HCT116 (cell line): ENCODE measurements around the gene PPM1M. TPM values are rescaled to one million over a fixed set of nuclear protein-coding genes. Genes with fewer than 3 reads are reported as not detected.

Experiments used
- ATAC-seq: fragments of 200-7000 bp; cut with Tn5 transposase; 2 replicates; pipeline ENCODE4 v1.9.1; 2020; ENCODE audit warnings: mild to moderate bottlenecking, moderate library complexity
- BruUV-seq: library from RNA; stranded (reverse); fragments of 400-500 nt; replicated peaks from 2 replicates; lab custom pipeline; 2021; lab: Mats Ljungman, UMichigan
- CTCF ChIA-PET: fragments of 300-600 bp; sonication (Branson Sonifier 250); formaldehyde crosslinking; loops from one replicate; lab custom pipeline; 2021; ENCODE audit warnings: antibody characterized with exemption; lab: Charles Lee
- POLR2A ChIA-PET: fragments of 300-600, 350-600 bp; sonication (Branson Sonifier 250); formaldehyde crosslinking; loops from one replicate; lab custom pipeline; 2021; ENCODE audit warnings: antibody characterized with exemption; lab: Charles Lee
- RAD21 ChIA-PET, 2 experiments: fragments of 300-600 bp; sonication (Branson Sonifier 250); formaldehyde crosslinking; loops; one replicate each; lab custom pipeline; 2023; ENCODE audit warnings: low total read pairs in 2 of 2; ENCODE audit not compliant: uncharacterized antibody in 2 of 2, unreplicated experiment in 2 of 2, low non-redundant PET in 1 of 2; lab: Charles Lee
- DNase-seq: peaks from one replicate; pipeline ENCODE4 v3.0.0-alpha.2; 2010; ENCODE audit warnings: low read depth, low spot score
- H2AFZ ChIP-seq: fragments of 200-600 bp; shearing (Covaris generic), sonication (generic); 2 replicates; pipeline ENCODE4 v1.6.1; 2017; ENCODE audit warnings: low read depth, mixed run types, mixed read lengths, antibody characterized with exemption, low read length; ENCODE audit not compliant: poor library complexity, severe bottlenecking
- H3K27ac ChIP-seq: 2 replicates; pipeline ENCODE4 v1.5.1; 2012; ENCODE audit warnings: low read depth, low read length
- H3K27me3 ChIP-seq: fragments of 200-600 bp; sonication (generic); 2 replicates; pipeline ENCODE4 v1.6.1; 2016; ENCODE audit warnings: mixed run types, low read length, mixed read lengths; ENCODE audit not compliant: insufficient read depth
- H3K36me3 ChIP-seq, 2 experiments: fragments of 200-500 bp in 1 of 2; fragments of 200-600 bp in 1 of 2; sonication (Bioruptor generic) in 1 of 2; sonication (generic) in 1 of 2; 2 replicates each; pipeline versions ENCODE4 v1.5.1 to v1.6.1; 2014 to 2016; ENCODE audit warnings: low read length in 2 of 2, inconsistent platforms in 1 of 2, mixed read lengths in 1 of 2, mixed run types in 1 of 2; ENCODE audit not compliant: insufficient read depth in 2 of 2, control insufficient read depth in 1 of 2
- H3K4me1 ChIP-seq, 2 experiments: fragments of 200-600 bp in 1 of 2; sonication (generic) in 1 of 2; 2 replicates each; pipeline versions ENCODE4 v1.5.1 to v1.6.1; 2012 to 2017; ENCODE audit warnings: low read length in 2 of 2, inconsistent platforms in 1 of 2, mild to moderate bottlenecking in 1 of 2, mixed read lengths in 1 of 2, mixed run types in 1 of 2, moderate library complexity in 1 of 2; ENCODE audit not compliant: insufficient read depth in 2 of 2, control insufficient read depth in 1 of 2
- H3K4me2 ChIP-seq: fragments of 200-600 bp; sonication (generic); 2 replicates; pipeline ENCODE4 v1.6.1; 2017; ENCODE audit warnings: mixed run types, low read length, mixed read lengths
- H3K4me3 ChIP-seq, 2 experiments: fragments of 200-600 bp in 1 of 2; sonication (generic) in 1 of 2; replicated peaks in 1 of 2; 2 replicates each; pipeline ENCODE4 v1.5.1; 2011 to 2016; ENCODE audit warnings: low read length in 2 of 2, control low read depth in 1 of 2, low read depth in 1 of 2, mild to moderate bottlenecking in 1 of 2, mixed read lengths in 1 of 2, mixed run types in 1 of 2
- H3K79me2 ChIP-seq: fragments of 200-600 bp; sonication (generic); 2 replicates; pipeline ENCODE4 v1.6.1; 2017; ENCODE audit warnings: mild to moderate bottlenecking, mixed run types, low read length, moderate library complexity, mixed read lengths; ENCODE audit not compliant: insufficient read depth
- H3K9ac ChIP-seq: fragments of 200-600 bp; sonication (generic); 2 replicates; pipeline ENCODE4 v1.6.1; 2016; ENCODE audit warnings: low read length, mixed read lengths
- H3K9me2 ChIP-seq: fragments of 200-600 bp; sonication (generic), shearing (Covaris generic); 2 replicates; pipeline ENCODE4 v1.6.1; 2017; ENCODE audit warnings: mixed run types, mild to moderate bottlenecking, moderate library complexity; ENCODE audit not compliant: insufficient read depth
- H3K9me3 ChIP-seq, 2 experiments: fragments of 200-500 bp in 1 of 2; fragments of 200-600 bp in 1 of 2; sonication (Bioruptor generic) in 1 of 2; sonication (generic) in 1 of 2; 2 replicates each; pipeline ENCODE4 v1.6.1; 2014 to 2017; ENCODE audit warnings: low read length in 2 of 2, mixed read lengths in 2 of 2, inconsistent platforms in 1 of 2, low read depth in 1 of 2, mild to moderate bottlenecking in 1 of 2, mixed run types in 1 of 2, moderate library complexity in 1 of 2; ENCODE audit not compliant: control insufficient read depth in 1 of 2, insufficient read depth in 1 of 2
- H4K20me1 ChIP-seq: fragments of 200-600 bp; sonication (generic), shearing (Covaris generic); 2 replicates; pipeline ENCODE4 v1.6.1; 2017; ENCODE audit warnings: mixed run types, mild to moderate bottlenecking, moderate library complexity; ENCODE audit not compliant: insufficient read depth
- CBX3 ChIP-seq: IDR thresholded peaks from 2 replicates; pipeline ENCODE4 v1.6.1; 2012; ENCODE audit warnings: low read depth
- EGR1 ChIP-seq: IDR thresholded peaks from 2 replicates; pipeline ENCODE4 v1.6.1; 2012; ENCODE audit warnings: low read depth
- EZH2 ChIP-seq: fragments of 200-600 bp; sonication (generic); IDR thresholded peaks from 2 replicates; pipeline ENCODE4 v1.6.1; 2017; ENCODE audit warnings: antibody characterized with exemption, mixed run types
- EZH2phosphoT487 ChIP-seq: fragments of 200-600 bp; IDR thresholded peaks from 2 replicates; pipeline ENCODE4 v1.6.1; 2018; ENCODE audit warnings: antibody characterized with exemption, borderline replicate concordance
- FOSL1 ChIP-seq: IDR thresholded peaks from 2 replicates; pipeline ENCODE4 v1.6.1; 2012; ENCODE audit warnings: low read depth
- POLR2A ChIP-seq: IDR thresholded peaks from 2 replicates; pipeline ENCODE4 v1.7.0; 2011; ENCODE audit warnings: borderline replicate concordance; ENCODE audit not compliant: insufficient read depth, insufficient read length; ENCODE audit errors: extremely low read depth
- POLR2AphosphoS5 ChIP-seq: IDR thresholded peaks from 2 replicates; pipeline ENCODE4 v1.6.1; 2011; ENCODE audit warnings: mild to moderate bottlenecking, low read depth, low read length, moderate library complexity
- RAD21 ChIP-seq: IDR thresholded peaks from 2 replicates; pipeline ENCODE4 v1.6.1; 2012; ENCODE audit warnings: low read depth, mild to moderate bottlenecking
- SIN3A ChIP-seq: IDR thresholded peaks from 2 replicates; pipeline ENCODE4 v1.6.1; 2012; ENCODE audit warnings: low read depth
- SP1 ChIP-seq: IDR thresholded peaks from 2 replicates; pipeline ENCODE4 v1.6.1; 2012; ENCODE audit warnings: low read depth
- SRF ChIP-seq: IDR thresholded peaks from 2 replicates; pipeline ENCODE4 v1.6.1; 2012; ENCODE audit warnings: low read depth
- TCF7L2 ChIP-seq: IDR thresholded peaks from 2 replicates; pipeline ENCODE4 v1.7.0; 2011; ENCODE audit warnings: borderline replicate concordance, inconsistent platforms; ENCODE audit not compliant: insufficient read depth, insufficient read length; ENCODE audit errors: extremely low read depth
- YY1 ChIP-seq: IDR thresholded peaks from 2 replicates; pipeline ENCODE4 v1.6.1; 2011; ENCODE audit warnings: low read length, low read depth, moderate library complexity, mild to moderate bottlenecking; ENCODE audit not compliant: insufficient replicate concordance; ENCODE audit errors: extremely low read depth
- ZFX ChIP-seq: fragments of 450-650 bp; IDR thresholded peaks from 2 replicates; pipeline ENCODE4 v1.6.1; 2017
- intact Hi-C: fragments of 100-400 bp; cut with micrococcal nuclease; formaldehyde crosslinking; loops from 2 replicates; pipeline ENCODE4 v1.10.0; 2022
- total RNA-seq: library from RNA; stranded (reverse); gene quantifications from one replicate; pipeline ENCODE4 v1.2.1, GENCODE V29; 2021; ENCODE audit not compliant: unreplicated experiment
- TF ChIP-seq, protein P1 (sequence below): IDR thresholded peaks from 2 replicates; pipeline ENCODE4 v1.6.1; 2012; ENCODE audit warnings: low read depth
- TF ChIP-seq, protein P2 (sequence below), 3 experiments: fragments of 200-600 bp in 1 of 3; sonication (generic) in 1 of 3; IDR thresholded peaks in 2 of 3; conservative IDR thresholded peaks in 1 of 3; 2 replicates each; pipeline ENCODE4 v1.5.1; 2012 to 2017; ENCODE audit warnings: low read depth in 2 of 3, low read length in 2 of 3, antibody characterized with exemption in 1 of 3, borderline replicate concordance in 1 of 3, control low read depth in 1 of 3, mild to moderate bottlenecking in 1 of 3, mixed read lengths in 1 of 3, mixed run types in 1 of 3, moderate library complexity in 1 of 3; ENCODE audit not compliant: insufficient read depth in 1 of 3
- TF ChIP-seq, protein P3 (sequence below): IDR thresholded peaks from 2 replicates; pipeline ENCODE4 v1.6.1; 2011; ENCODE audit warnings: mild to moderate bottlenecking, low read length, moderate library complexity; ENCODE audit not compliant: insufficient replicate concordance; ENCODE audit errors: extremely low read depth
- TF ChIP-seq, protein P4 (sequence below): IDR thresholded peaks from 2 replicates; pipeline ENCODE4 v1.6.1; 2012
- TF ChIP-seq, protein P5 (sequence below): IDR thresholded peaks from 2 replicates; pipeline ENCODE4 v1.6.1; 2012

The PPM1M gene
- total RNA-seq, 1 experiment from 2014 or later = 16.6 TPM

DNA sequence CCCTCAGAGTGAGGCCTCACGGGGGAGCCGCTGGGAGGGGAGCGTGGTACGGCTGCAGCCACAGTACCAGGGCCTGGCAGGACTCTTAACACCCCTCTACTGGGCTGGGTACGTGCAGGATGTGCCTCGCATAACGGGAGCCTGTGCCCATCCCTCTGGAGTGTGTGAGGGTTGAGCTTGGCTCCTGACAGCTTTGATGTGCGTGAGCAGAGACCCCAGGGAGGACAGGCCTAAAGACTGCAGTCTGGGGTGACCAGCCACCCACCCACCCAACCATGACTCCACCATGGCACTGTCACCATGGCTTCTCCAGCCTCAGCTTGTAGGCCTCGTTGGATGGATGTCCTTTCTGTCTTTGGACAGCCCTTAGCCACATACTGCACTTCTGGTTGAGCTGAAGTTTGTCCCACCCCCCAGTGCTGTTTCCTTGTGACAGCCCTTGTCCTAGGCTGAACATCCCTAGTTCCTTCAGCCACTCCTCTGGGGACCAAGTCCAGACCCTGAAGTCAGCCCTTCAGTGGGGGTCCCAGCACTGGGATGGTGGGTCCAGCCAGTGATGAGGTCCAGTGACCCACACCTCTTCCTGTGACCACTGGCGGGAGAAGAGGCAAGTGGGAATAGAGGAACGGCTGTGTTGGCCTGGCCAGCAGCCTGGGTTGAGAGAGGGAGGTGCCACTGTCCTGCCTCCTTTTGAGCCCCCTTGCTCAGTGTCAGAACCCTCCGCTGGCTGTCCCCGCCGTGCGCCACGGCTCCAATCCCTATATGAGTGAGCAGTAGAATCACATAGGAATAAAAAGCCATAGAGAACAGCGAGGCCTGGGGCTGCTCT lies 48.1 kb downstream of the PPM1M start:
- no peak for ATAC-seq
- POLR2A ChIA-PET = no interaction called here

More for the DNA sequence above, 48.1 kb downstream of the PPM1M start:
- intact Hi-C loops = loop anchor here (5.0 kb wide), 1 partner anchor 154 kb away; the partner anchor contains the start of gene SEMA3G
- Histone ChIP-seq H3K9ac (no peak overlapping the region), H2AFZ (no peak overlapping the region), H4K20me1 (no peaks in the 10 kb centered on the region), H3K9me3 (no peaks in the 10 kb centered on the region), H3K36me3 (0 out of 4 replicates have a peak, but pooled peaks cover 0 to 8% of the 10 kb centered on the region in 2 experiments), H3K27ac (no peak overlapping the region), H3K4me1 (peaks cover under 1 to 3% of the 10 kb centered on the region in 2 experiments), H3K9me2 (no peaks in the 10 kb centered on the region), H3K79me2 (0 out of 2 replicates have a peak, but pooled peaks cover under 1% of the 10 kb centered on the region), H3K27me3 (no peaks in the 10 kb centered on the region), H3K4me3 (no peak overlapping the region), H3K4me2 (no peak overlapping the region)
- BruUV-seq = no TSS peak
- TF ChIP-seq SP1 = no peak
- TF ChIP-seq CBX3 = no peak
- no peak for TF ChIP-seq EZH2
- TF ChIP-seq SRF = no peak
- TF ChIP-seq FOSL1 = no peak
- TF ChIP-seq, protein P1, sequence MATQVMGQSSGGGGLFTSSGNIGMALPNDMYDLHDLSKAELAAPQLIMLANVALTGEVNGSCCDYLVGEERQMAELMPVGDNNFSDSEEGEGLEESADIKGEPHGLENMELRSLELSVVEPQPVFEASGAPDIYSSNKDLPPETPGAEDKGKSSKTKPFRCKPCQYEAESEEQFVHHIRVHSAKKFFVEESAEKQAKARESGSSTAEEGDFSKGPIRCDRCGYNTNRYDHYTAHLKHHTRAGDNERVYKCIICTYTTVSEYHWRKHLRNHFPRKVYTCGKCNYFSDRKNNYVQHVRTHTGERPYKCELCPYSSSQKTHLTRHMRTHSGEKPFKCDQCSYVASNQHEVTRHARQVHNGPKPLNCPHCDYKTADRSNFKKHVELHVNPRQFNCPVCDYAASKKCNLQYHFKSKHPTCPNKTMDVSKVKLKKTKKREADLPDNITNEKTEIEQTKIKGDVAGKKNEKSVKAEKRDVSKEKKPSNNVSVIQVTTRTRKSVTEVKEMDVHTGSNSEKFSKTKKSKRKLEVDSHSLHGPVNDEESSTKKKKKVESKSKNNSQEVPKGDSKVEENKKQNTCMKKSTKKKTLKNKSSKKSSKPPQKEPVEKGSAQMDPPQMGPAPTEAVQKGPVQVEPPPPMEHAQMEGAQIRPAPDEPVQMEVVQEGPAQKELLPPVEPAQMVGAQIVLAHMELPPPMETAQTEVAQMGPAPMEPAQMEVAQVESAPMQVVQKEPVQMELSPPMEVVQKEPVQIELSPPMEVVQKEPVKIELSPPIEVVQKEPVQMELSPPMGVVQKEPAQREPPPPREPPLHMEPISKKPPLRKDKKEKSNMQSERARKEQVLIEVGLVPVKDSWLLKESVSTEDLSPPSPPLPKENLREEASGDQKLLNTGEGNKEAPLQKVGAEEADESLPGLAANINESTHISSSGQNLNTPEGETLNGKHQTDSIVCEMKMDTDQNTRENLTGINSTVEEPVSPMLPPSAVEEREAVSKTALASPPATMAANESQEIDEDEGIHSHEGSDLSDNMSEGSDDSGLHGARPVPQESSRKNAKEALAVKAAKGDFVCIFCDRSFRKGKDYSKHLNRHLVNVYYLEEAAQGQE = no peak
- TF ChIP-seq SIN3A = no peak
- no peak for TF ChIP-seq POLR2A
- TF ChIP-seq ZFX = no peak
- TF ChIP-seq, protein P2, sequence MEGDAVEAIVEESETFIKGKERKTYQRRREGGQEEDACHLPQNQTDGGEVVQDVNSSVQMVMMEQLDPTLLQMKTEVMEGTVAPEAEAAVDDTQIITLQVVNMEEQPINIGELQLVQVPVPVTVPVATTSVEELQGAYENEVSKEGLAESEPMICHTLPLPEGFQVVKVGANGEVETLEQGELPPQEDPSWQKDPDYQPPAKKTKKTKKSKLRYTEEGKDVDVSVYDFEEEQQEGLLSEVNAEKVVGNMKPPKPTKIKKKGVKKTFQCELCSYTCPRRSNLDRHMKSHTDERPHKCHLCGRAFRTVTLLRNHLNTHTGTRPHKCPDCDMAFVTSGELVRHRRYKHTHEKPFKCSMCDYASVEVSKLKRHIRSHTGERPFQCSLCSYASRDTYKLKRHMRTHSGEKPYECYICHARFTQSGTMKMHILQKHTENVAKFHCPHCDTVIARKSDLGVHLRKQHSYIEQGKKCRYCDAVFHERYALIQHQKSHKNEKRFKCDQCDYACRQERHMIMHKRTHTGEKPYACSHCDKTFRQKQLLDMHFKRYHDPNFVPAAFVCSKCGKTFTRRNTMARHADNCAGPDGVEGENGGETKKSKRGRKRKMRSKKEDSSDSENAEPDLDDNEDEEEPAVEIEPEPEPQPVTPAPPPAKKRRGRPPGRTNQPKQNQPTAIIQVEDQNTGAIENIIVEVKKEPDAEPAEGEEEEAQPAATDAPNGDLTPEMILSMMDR (IDR thresholded peaks at IDR 0.05 in 2 of 3, conservative IDR thresholded peaks at IDR 0.05 in 1 of 3; ENCODE audit: borderline replicate concordance in 1 of 3, insufficient read depth in 1 of 3, low read depth in 2 of 3, low read length in 2 of 3) = no peak
- TF ChIP-seq TCF7L2 = no peak
- TF ChIP-seq, protein P3, sequence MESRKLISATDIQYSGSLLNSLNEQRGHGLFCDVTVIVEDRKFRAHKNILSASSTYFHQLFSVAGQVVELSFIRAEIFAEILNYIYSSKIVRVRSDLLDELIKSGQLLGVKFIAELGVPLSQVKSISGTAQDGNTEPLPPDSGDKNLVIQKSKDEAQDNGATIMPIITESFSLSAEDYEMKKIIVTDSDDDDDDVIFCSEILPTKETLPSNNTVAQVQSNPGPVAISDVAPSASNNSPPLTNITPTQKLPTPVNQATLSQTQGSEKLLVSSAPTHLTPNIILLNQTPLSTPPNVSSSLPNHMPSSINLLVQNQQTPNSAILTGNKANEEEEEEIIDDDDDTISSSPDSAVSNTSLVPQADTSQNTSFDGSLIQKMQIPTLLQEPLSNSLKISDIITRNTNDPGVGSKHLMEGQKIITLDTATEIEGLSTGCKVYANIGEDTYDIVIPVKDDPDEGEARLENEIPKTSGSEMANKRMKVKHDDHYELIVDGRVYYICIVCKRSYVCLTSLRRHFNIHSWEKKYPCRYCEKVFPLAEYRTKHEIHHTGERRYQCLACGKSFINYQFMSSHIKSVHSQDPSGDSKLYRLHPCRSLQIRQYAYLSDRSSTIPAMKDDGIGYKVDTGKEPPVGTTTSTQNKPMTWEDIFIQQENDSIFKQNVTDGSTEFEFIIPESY = no peak
- TF ChIP-seq POLR2AphosphoS5 = no peak
- TF ChIP-seq YY1 = no peak
- TF ChIP-seq EZH2phosphoT487 = no peak
- TF ChIP-seq RAD21 = no peak
- TF ChIP-seq, protein P4, sequence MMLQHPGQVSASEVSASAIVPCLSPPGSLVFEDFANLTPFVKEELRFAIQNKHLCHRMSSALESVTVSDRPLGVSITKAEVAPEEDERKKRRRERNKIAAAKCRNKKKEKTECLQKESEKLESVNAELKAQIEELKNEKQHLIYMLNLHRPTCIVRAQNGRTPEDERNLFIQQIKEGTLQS = no peak
- TF ChIP-seq, protein P5, sequence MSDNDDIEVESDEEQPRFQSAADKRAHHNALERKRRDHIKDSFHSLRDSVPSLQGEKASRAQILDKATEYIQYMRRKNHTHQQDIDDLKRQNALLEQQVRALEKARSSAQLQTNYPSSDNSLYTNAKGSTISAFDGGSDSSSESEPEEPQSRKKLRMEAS = no peak
- no peak for TF ChIP-seq EGR1
- no peak for DNase-seq
- ChIA-PET RAD21 (no interaction called here), CTCF (no interaction called here)
